GM23248 (cell line): ENCODE results near the gene NME2. TPM values are rescaled to one million over a fixed set of nuclear protein-coding genes. Genes with fewer than 3 reads are reported as not detected.

Experiments
- DNase-seq: peaks from one replicate; pipeline ENCODE4 v3.0.0-alpha.2; 2015
- H2AFZ ChIP-seq: fragments of 200-600 bp; sonication (generic); 2 replicates; pipeline ENCODE4 v1.6.1; 2016; ENCODE audit warnings: antibody characterized with exemption
- H3F3A ChIP-seq: fragments of 200-600 bp; sonication (generic); 2 replicates; pipeline ENCODE4 v1.6.1; 2016; ENCODE audit warnings: mild to moderate bottlenecking, antibody characterized with exemption, mixed run types; ENCODE audit not compliant: insufficient read depth
- H3K27ac ChIP-seq: fragments of 200-600 bp; sonication (generic); 2 replicates; pipeline ENCODE4 v1.5.1; 2016; ENCODE audit warnings: mild to moderate bottlenecking
- H3K27me3 ChIP-seq: fragments of 200-600 bp; sonication (generic); replicated peaks from 2 replicates; pipeline ENCODE4 v1.6.1; 2016; ENCODE audit warnings: mild to moderate bottlenecking; ENCODE audit not compliant: insufficient read depth
- H3K36me3 ChIP-seq: fragments of 200-600 bp; sonication (generic); 2 replicates; pipeline ENCODE4 v1.6.1; 2016; ENCODE audit warnings: low read depth, mild to moderate bottlenecking
- H3K4me1 ChIP-seq: fragments of 200-600 bp; sonication (generic); 2 replicates; pipeline ENCODE4 v1.6.1; 2016; ENCODE audit warnings: mild to moderate bottlenecking; ENCODE audit not compliant: insufficient read depth
- H3K4me2 ChIP-seq: fragments of 200-600 bp; sonication (generic); one replicate; pipeline ENCODE4 v1.6.1; 2016; ENCODE audit warnings: mild to moderate bottlenecking; ENCODE audit not compliant: unreplicated experiment
- H3K4me3 ChIP-seq: fragments of 200-600 bp; sonication (generic); 2 replicates; pipeline ENCODE4 v1.5.1; 2016; ENCODE audit warnings: mild to moderate bottlenecking
- H3K79me2 ChIP-seq: fragments of 200-600 bp; sonication (generic); 2 replicates; pipeline ENCODE4 v1.6.1; 2016; ENCODE audit warnings: mild to moderate bottlenecking; ENCODE audit not compliant: insufficient read depth
- H3K9ac ChIP-seq: fragments of 200-600 bp; sonication (generic); 2 replicates; pipeline ENCODE4 v1.6.1; 2016; ENCODE audit warnings: mild to moderate bottlenecking
- H3K9me2 ChIP-seq: fragments of 200-600 bp; sonication (generic); 2 replicates; pipeline ENCODE4 v1.6.1; 2016; ENCODE audit warnings: mixed run types, mild to moderate bottlenecking, moderate library complexity; ENCODE audit not compliant: insufficient read depth
- H3K9me3 ChIP-seq: fragments of 200-600 bp; sonication (generic); one replicate; pipeline ENCODE4 v1.6.1; 2017; ENCODE audit warnings: low read depth
- H4K20me1 ChIP-seq: fragments of 200-600 bp; sonication (generic); 2 replicates; pipeline ENCODE4 v1.6.0; 2016; ENCODE audit not compliant: insufficient read depth
- EZH2 ChIP-seq: fragments of 200-600 bp; sonication (generic); IDR thresholded peaks from 2 replicates; pipeline ENCODE4 v1.6.1; 2018; ENCODE audit warnings: antibody characterized with exemption, mild to moderate bottlenecking; ENCODE audit not compliant: insufficient read depth, poor library complexity, severe bottlenecking
- EZH2phosphoT487 ChIP-seq: fragments of 200-600 bp; sonication (generic); IDR thresholded peaks from 2 replicates; pipeline ENCODE4 v1.6.1; 2018; ENCODE audit warnings: antibody characterized with exemption, moderate library complexity, mild to moderate bottlenecking, low read depth; ENCODE audit not compliant: insufficient read depth
- WGBS, 2 experiments: methylation state at CpG; one replicate each; pipeline ENCODE4 v1.1.6; 2015 to 2017; ENCODE audit warnings: low lambda C conversion rate in 2 of 2, low coverage in 1 of 2; ENCODE audit errors: missing lambda C conversion rate in 2 of 2; 5-methylcytosine and 5-hydroxymethylcytosine counted together
- in situ Hi-C: fragments of 300-500 bp; cut with MboI; formaldehyde crosslinking; loops from 2 replicates; pipeline ENCODE4 v1.15.0; 2020
- polyA plus RNA-seq: library from polyadenylated mRNA; unstranded; fragments of >200 nt; fragmentation: Nextera tagmentation; extraction: Ambion mirVana; gene quantifications from 2 replicates; pipeline ENCODE4 v1.2.1, GENCODE V29; 2016
- total RNA-seq: library from RNA; depleted of rRNA; stranded (reverse); fragments of >200 nt; shearing (Covaris generic); gene quantifications from 2 replicates; pipeline ENCODE4 v1.2.3, GENCODE V29; 2014

Gene NME2
- total and polyA plus RNA-seq, 2 experiments from 2014 or later: 673 to 933 TPM

DNA sequence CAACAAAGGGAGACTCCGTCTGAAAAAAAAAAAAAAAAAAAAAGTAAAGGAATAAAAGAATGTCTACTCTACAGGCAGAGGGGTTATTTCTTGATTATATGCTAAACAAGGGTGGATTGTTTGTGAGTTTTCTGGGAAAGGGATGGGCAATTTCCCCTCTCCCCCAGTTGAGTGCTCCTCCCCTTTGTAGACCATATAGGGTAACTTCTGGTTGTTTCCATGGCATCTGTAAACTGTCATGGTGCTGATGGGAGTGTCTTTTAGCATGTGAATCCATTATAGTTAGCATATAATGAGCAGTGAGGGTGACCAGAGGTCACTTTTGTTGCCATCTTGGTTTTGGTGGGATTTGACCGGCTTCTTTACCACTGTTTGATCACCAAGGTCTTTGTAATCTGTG, 17.0 kb upstream of the NME2 start:
- TF ChIP-seq EZH2 (no peak), EZH2phosphoT487 (no peak)
- H3K9ac ChIP-seq: no peak overlapping the region
- no peak overlapping the region for H3K27ac ChIP-seq
- no peaks in the 10 kb centered on the region for H4K20me1 ChIP-seq
- no peak overlapping the region for H3K4me3 ChIP-seq
- peaks cover 15% of the 10 kb centered on the region for H3F3A ChIP-seq
- H3K4me1 ChIP-seq: peaks cover 20% of the 10 kb centered on the region
- H3K27me3 ChIP-seq: no peaks in the 10 kb centered on the region
- WGBS, 2 experiments: 59 to 74% methylated on average over 2 of the region's 2 CpGs
- no peak overlapping the region for H2AFZ ChIP-seq
- no peak for DNase-seq
- H3K9me3 ChIP-seq: no peaks in the 10 kb centered on the region
- peaks cover 7% of the 10 kb centered on the region for H3K79me2 ChIP-seq
- no peaks in the 10 kb centered on the region for H3K9me2 ChIP-seq
- H3K36me3 ChIP-seq: no peaks in the 10 kb centered on the region
- in situ Hi-C loops: loop anchor here (5.0 kb wide), 1 partner anchor 147 kb away; no protein-coding TSS in a partner anchor
- no peak overlapping the region for H3K4me2 ChIP-seq

- H3K9me2 ChIP-seq: no peaks in the 10 kb centered on the region
- no peak overlapping the region for H3K4me3 ChIP-seq
- 85% methylated on average over 5 of the region's 5 CpGs for WGBS, 2 experiments
- H3K79me2 ChIP-seq: peaks cover 25% of the 10 kb centered on the region
- H3F3A ChIP-seq: peaks cover 20% of the 10 kb centered on the region
- DNase-seq: no peak
- no peaks in the 10 kb centered on the region for H3K27me3 ChIP-seq
- H2AFZ ChIP-seq: no peak overlapping the region
- H3K9me3 ChIP-seq: no peaks in the 10 kb centered on the region
- TF ChIP-seq EZH2 (no peak), EZH2phosphoT487 (no peak)
- H3K4me2 ChIP-seq: no peak overlapping the region
- H3K36me3 ChIP-seq: no peaks in the 10 kb centered on the region
- H4K20me1 ChIP-seq: no peaks in the 10 kb centered on the region
- in situ Hi-C loops: no loop called here
- H3K9ac ChIP-seq: no peak overlapping the region
- peaks cover 27% of the 10 kb centered on the region for H3K4me1 ChIP-seq
- no peak overlapping the region for H3K27ac ChIP-seq
Measured at GRCh38 chr17:51150932-51151331, 15.3 kb upstream of the NME2 start.

DNA sequence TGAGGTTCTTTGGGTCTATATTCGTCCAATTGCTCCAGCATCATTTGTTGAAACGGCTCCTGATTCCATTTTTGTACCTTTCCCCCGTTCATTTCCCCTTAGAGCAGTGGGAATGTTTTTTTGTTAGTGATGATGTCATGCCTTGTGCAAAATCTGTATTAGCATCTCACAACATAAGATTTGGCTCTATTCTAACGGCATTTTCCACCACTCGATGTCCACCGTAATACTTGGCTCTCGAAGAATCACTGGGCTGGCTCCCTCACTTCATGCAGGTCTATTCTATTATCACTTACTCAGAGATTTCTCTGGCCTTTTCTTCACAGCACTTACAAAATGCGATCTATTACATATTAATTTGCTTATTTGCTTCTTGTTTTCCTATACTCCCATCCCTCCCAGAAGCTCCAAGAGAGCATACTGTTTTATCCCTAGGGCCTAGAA, 13.4 kb upstream of the NME2 start:
- Histone ChIP-seq H3K36me3 (no peaks in the 10 kb centered on the region; the same call in 1 of the 2 replicates), H3K9me2 (no peaks in the 10 kb centered on the region), H3K27me3 (no peaks in the 10 kb centered on the region), H3K9me3 (no peaks in the 10 kb centered on the region), H3F3A (peaks cover 15% of the 10 kb centered on the region; the same call in 1 of the 2 replicates), H3K9ac (peak overlapping the region; percentile 72), H3K27ac (peak overlapping the region; percentile 71), H3K4me1 (peaks cover 14% of the 10 kb centered on the region), H3K79me2 (peaks cover 43% of the 10 kb centered on the region), H3K4me3 (peak overlapping the region; percentile 68), H2AFZ (peak overlapping the region; percentile 93), H3K4me2 (peak overlapping the region; percentile 81), H4K20me1 (no peaks in the 10 kb centered on the region)
- TF ChIP-seq EZH2phosphoT487: no peak
- TF ChIP-seq EZH2: no peak
- peak; percentile 62 for DNase-seq
- in situ Hi-C loops: no loop called here
- 2 to 3% methylated on average over 8 of the region's 8 CpGs for WGBS, 2 experiments

DNA sequence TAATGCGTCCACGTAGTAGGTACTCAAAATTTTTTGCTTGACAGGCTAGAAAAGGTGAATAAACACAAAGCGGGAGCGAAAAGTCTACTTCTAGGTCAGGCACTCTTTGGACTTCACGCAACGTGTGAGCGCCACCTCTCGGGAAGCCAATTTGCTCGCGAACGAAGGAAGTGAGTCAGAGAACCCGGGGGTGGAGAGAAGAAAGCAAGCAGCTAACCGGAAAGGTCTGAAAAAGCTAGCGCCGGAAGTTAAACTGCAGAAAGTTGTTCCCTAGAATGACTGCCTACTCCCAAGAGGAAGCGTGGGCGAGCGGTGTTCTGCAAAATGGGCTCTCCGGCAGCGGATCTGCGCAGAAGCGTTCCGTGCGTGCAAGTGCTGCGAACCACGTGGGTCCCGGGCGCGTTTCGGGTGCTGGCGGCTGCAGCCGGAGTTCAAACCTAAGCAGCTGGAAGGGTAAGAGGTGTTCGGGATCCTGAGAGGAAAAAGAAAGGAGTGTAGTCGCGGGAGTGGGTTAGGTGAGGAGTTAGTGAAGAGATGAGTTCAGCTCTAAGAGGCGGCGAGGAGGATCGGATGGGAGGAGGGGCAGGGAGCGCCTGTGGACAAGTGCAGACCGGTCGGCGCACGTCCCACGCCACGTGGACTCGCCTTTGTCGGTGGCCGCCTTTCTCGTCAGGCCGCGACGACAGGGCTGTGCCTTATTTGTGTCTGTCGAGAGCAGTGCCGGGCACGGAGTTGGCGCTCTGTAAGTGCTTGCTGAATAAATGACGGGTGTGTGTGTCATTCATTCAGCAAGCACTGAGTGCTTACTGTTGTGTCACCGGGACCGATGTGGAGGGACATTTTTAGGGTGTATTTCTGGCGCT, 12.8 kb upstream of the NME2 start, which contains the start of gene NME1:
Gene NME1, plus strand, starts transcription at position 350 of the 863 bp plus-strand sequence. CDS start 2,096 bp downstream, outside the sequence.
- in situ Hi-C loops: no loop called here
- Histone ChIP-seq H4K20me1 (no peaks in the 10 kb centered on the region), H3K4me1 (peaks cover 11% of the 10 kb centered on the region; the same call in 1 of the 2 replicates), H3K79me2 (peaks cover 50% of the 10 kb centered on the region), H3F3A (peaks cover 15% of the 10 kb centered on the region; the same call in 1 of the 2 replicates), H2AFZ (peak within 1 kb of the TSS; percentile 93), H3K27ac (peak within 1 kb of the TSS; percentile 79), H3K9ac (peak within 1 kb of the TSS; percentile 87), H3K36me3 (no peaks in the 10 kb centered on the region; the same call in 1 of the 2 replicates), H3K4me3 (peak within 1 kb of the TSS; percentile 83), H3K9me2 (no peaks in the 10 kb centered on the region), H3K4me2 (peak within 1 kb of the TSS; percentile 94), H3K9me3 (no peaks in the 10 kb centered on the region), H3K27me3 (no peaks in the 10 kb centered on the region)
- 1% methylated on average over 58 to 60 of the region's 60 CpGs for WGBS, 2 experiments
- TF ChIP-seq EZH2 (no peak), EZH2phosphoT487 (no peak)
- peak; percentile 100 for DNase-seq
